Fibroblast of lung (primary cell): ENCODE data around the gene C6orf15. TPM values are rescaled to one million over a fixed set of nuclear protein-coding genes. Genes with fewer than 3 reads are reported as not detected.

Experiments
- DNase-seq, 2 donors: peaks; one replicate each; pipeline versions ENCODE4 v3.0.0 to v3.0.0-alpha.2; 2010; ENCODE audit warnings: low read depth in 2 of 2
- H2AFZ ChIP-seq: 2 replicates; pipeline ENCODE4 v1.5.1; 2012; ENCODE audit warnings: low read length, control low read depth, inconsistent platforms
- H3K27ac ChIP-seq: 2 replicates; pipeline ENCODE4 v1.5.1; 2011; ENCODE audit warnings: low read length, control low read depth; ENCODE audit not compliant: insufficient read depth
- H3K27me3 ChIP-seq: 2 replicates; pipeline ENCODE4 v1.5.1; 2011; ENCODE audit warnings: mild to moderate bottlenecking, low read length; ENCODE audit not compliant: control insufficient read depth, insufficient read depth
- H3K36me3 ChIP-seq: 2 replicates; pipeline ENCODE4 v1.5.1; 2011; ENCODE audit warnings: low read length; ENCODE audit not compliant: control insufficient read depth, insufficient read depth
- H3K4me1 ChIP-seq: 2 replicates; pipeline ENCODE4 v1.5.1; 2011; ENCODE audit warnings: low read length; ENCODE audit not compliant: control insufficient read depth, insufficient read depth; ENCODE audit errors: extremely low read depth
- H3K4me2 ChIP-seq: 2 replicates; pipeline ENCODE4 v1.5.1; 2011; ENCODE audit warnings: low read length, control low read depth; ENCODE audit not compliant: insufficient read depth; ENCODE audit errors: extremely low read depth
- H3K4me3 ChIP-seq, 4 experiments: fragments of 200-600 bp in 1 of 4; sonication (generic) in 1 of 4; replicated peaks in 1 of 4; 2 replicates each; pipeline ENCODE4 v1.5.1; 2011 to 2016; ENCODE audit warnings: low read length in 4 of 4, low read depth in 3 of 4, mild to moderate bottlenecking in 3 of 4, control low read depth in 2 of 4, inconsistent platforms in 1 of 4, mixed read lengths in 1 of 4; ENCODE audit not compliant: insufficient read depth in 1 of 4; ENCODE audit errors: control extremely low read depth in 1 of 4
- H3K79me2 ChIP-seq: 2 replicates; pipeline ENCODE4 v1.5.1; 2012; ENCODE audit warnings: mild to moderate bottlenecking, low read length, inconsistent platforms; ENCODE audit not compliant: control insufficient read depth, insufficient read depth
- H3K9ac ChIP-seq: 2 replicates; pipeline ENCODE4 v1.5.1; 2011; ENCODE audit warnings: mild to moderate bottlenecking, low read length, control low read depth; ENCODE audit not compliant: insufficient read depth
- H3K9me3 ChIP-seq: 2 replicates; pipeline ENCODE4 v1.5.1; 2012; ENCODE audit warnings: low read depth, low read length; ENCODE audit not compliant: control insufficient read depth, insufficient read depth
- H4K20me1 ChIP-seq: 2 replicates; pipeline ENCODE4 v1.5.1; 2011; ENCODE audit warnings: low read length; ENCODE audit not compliant: control insufficient read depth, insufficient read depth; ENCODE audit errors: extremely low read depth
- EZH2 ChIP-seq: IDR thresholded peaks from 2 replicates; pipeline ENCODE4 v1.5.1; 2012; ENCODE audit warnings: low read length, control low read depth, mild to moderate bottlenecking; ENCODE audit errors: missing control alignments
- polyA plus RNA-seq, 2 donors: library from polyadenylated mRNA; depleted of rRNA in 1 of 2; stranded (reverse) in 1 of 2; unstranded in 1 of 2; fragments of >200 nt; gene quantifications; 2 replicates each; pipeline ENCODE4 v1.2.1, GENCODE V29; 2011 to 2012; ENCODE audit warnings: missing spikeins in 1 of 2
- total RNA-seq: library from RNA; depleted of rRNA; stranded (reverse); fragments of >200 nt; gene quantifications from 2 replicates; pipeline ENCODE4 v1.2.1, GENCODE V29; 2014
- TF ChIP-seq, protein P1 (sequence below), 2 donors: IDR thresholded peaks in 1 of 2; conservative IDR thresholded peaks in 1 of 2; 1 replicate in 1 of 2; 2 replicates in 1 of 2; pipeline ENCODE4 v1.5.1; 2011 to 2012; ENCODE audit warnings: low read length in 2 of 2, control low read depth in 1 of 2, inconsistent platforms in 1 of 2, low read depth in 1 of 2, mild to moderate bottlenecking in 1 of 2

C6orf15 gene
- total and polyA plus RNA-seq, 2 donors (not counting 1 experiment from before 2014, with no cell fraction given) = not detected

DNA sequence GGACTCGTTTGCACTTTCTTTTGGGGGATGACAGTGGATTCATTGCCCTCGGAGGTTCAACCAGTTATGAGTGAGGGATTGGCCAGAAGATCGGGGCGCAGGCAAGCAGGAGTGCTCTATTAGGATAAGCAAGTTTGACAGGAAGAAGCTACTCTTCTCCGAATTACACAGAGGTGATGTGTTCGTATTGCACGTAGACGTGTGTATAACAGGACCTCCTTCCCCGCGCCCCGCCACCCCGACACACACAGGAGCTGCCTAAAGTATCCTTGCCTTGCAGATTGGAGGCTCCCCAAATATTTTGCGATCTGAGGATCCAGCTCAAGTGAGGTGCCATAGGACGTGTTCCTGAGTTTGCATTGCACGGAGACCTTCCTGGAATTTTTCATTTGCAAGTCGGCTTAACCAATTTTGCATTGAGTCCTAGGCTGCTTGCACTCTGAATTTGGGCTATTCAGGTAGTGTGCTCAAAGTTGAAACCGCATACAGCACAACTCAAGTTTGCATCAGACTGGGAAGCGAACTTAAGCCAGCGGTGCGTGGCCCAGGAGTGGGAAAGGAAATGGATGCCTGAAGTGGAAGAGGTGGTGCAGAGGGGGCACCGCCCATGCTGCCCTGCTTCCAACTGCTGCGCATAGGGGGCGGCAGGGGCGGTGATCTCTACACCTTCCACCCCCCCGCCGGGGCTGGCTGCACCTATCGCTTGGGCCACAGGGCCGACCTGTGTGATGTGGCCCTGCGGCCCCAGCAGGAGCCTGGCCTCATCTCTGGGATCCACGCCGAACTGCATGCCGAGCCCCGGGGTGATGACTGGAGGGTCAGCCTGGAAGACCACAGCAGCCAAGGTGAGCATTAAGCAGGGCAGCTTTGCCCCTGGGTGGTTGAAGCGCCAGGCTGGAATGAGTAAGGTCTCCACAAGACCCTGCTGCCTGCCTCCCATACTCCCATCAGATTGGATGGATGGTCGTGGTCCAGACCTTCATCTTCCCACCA, 46.8 kb upstream of the C6orf15 start:
- Histone ChIP-seq H4K20me1 (no peaks in the 10 kb centered on the region), H3K4me1 (peaks cover 11% of the 10 kb centered on the region), H3K79me2 (peaks cover 23% of the 10 kb centered on the region), H3K9me3 (no peaks in the 10 kb centered on the region), H3K27ac (peak overlapping the region; percentile 71), H3K4me3 (peak overlapping the region; percentile 86 to 95 (median 92)), H2AFZ (peak overlapping the region; percentile 90), H3K9ac (peak overlapping the region; percentile 70), H3K4me2 (peak overlapping the region; percentile 97), H3K27me3 (no peaks in the 10 kb centered on the region), H3K36me3 (peaks cover 5% of the 10 kb centered on the region)
- peak; percentile 15 to 25 for DNase-seq
- TF ChIP-seq EZH2 = no peak
- TF ChIP-seq, protein P1, sequence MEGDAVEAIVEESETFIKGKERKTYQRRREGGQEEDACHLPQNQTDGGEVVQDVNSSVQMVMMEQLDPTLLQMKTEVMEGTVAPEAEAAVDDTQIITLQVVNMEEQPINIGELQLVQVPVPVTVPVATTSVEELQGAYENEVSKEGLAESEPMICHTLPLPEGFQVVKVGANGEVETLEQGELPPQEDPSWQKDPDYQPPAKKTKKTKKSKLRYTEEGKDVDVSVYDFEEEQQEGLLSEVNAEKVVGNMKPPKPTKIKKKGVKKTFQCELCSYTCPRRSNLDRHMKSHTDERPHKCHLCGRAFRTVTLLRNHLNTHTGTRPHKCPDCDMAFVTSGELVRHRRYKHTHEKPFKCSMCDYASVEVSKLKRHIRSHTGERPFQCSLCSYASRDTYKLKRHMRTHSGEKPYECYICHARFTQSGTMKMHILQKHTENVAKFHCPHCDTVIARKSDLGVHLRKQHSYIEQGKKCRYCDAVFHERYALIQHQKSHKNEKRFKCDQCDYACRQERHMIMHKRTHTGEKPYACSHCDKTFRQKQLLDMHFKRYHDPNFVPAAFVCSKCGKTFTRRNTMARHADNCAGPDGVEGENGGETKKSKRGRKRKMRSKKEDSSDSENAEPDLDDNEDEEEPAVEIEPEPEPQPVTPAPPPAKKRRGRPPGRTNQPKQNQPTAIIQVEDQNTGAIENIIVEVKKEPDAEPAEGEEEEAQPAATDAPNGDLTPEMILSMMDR (conservative IDR thresholded peaks at IDR 0.05 in 1 of 2, IDR thresholded peaks at IDR 0.05 in 1 of 2; ENCODE audit: low read depth in 1 of 2, low read length in 2 of 2) = no peak

- Histone ChIP-seq H3K79me2 (peaks cover 23% of the 10 kb centered on the region), H3K9me3 (no peaks in the 10 kb centered on the region), H3K9ac (peak within 1 kb of the TSS; percentile 82), H3K4me3 (peak within 1 kb of the TSS; percentile 86 to 95 (median 92)), H3K27me3 (no peaks in the 10 kb centered on the region), H3K36me3 (peaks cover 5% of the 10 kb centered on the region), H3K4me2 (peak within 1 kb of the TSS; percentile 99), H3K27ac (peak within 1 kb of the TSS; percentile 76), H2AFZ (peak within 1 kb of the TSS; percentile 90), H3K4me1 (peaks cover 11% of the 10 kb centered on the region), H4K20me1 (no peaks in the 10 kb centered on the region)
- peak; percentile 97 to 99 for DNase-seq
- no peak for TF ChIP-seq EZH2
- TF ChIP-seq, protein P1 (conservative IDR thresholded peaks at IDR 0.05 in 1 of 2, IDR thresholded peaks at IDR 0.05 in 1 of 2; ENCODE audit: low read depth in 1 of 2, low read length in 2 of 2) = no peak
Measured at GRCh38 chr6:31158140-31158862, 45.9 kb upstream of the C6orf15 start, which contains the start of gene TCF19. Gene TCF19 (plus strand): TSS chr6:31158589. CDS start chr6:31159470, 881 bp downstream.
